ENCODE data around the gene OR11A1.

GRCh38 chr6:29491574-29491973 is 34.7 kb upstream of the OR11A1 start:
- TF ChIP-seq CTCF (IDR thresholded peaks at IDR 0.05): no peak
- no peak for TF ChIP-seq EZH2 (IDR thresholded peaks at IDR 0.05; ENCODE audit: borderline replicate concordance, insufficient read depth, low read depth, low read length, poor library complexity, severe bottlenecking)
